Smooth muscle cell (in vitro differentiated cells): Measurements from ENCODE around the gene ASTN2. TPM values are rescaled to one million over a fixed set of nuclear protein-coding genes. Genes with fewer than 3 reads are reported as not detected.

Experiments
- DNase-seq: peaks from one replicate; lab custom pipeline; 2025; ENCODE audit not compliant: unreplicated experiment; lab: John Stamatoyannopoulos, UW
- H2AFZ ChIP-seq: fragments of 200-600 bp; sonication (generic); 2 replicates; pipeline ENCODE4 v1.6.0; 2016; ENCODE audit warnings: antibody characterized with exemption, low read depth, mild to moderate bottlenecking
- H3F3A ChIP-seq: fragments of 200-600 bp; sonication (generic); 2 replicates; pipeline ENCODE4 v1.6.0; 2017; ENCODE audit warnings: antibody characterized with exemption, low read depth
- H3K27ac ChIP-seq: fragments of 200-600 bp; sonication (generic); 2 replicates; pipeline ENCODE4 v1.5.1; 2016; ENCODE audit warnings: low read depth, mild to moderate bottlenecking
- H3K27me3 ChIP-seq: fragments of 200-600 bp; sonication (generic); 2 replicates; pipeline ENCODE4 v1.6.1; 2016; ENCODE audit warnings: low read depth, mild to moderate bottlenecking
- H3K36me3 ChIP-seq: fragments of 200-600 bp; sonication (generic); 2 replicates; pipeline ENCODE4 v1.5.1; 2016; ENCODE audit warnings: low read depth
- H3K4me1 ChIP-seq: fragments of 200-600 bp; sonication (generic); 2 replicates; pipeline ENCODE4 v1.5.1; 2016; ENCODE audit warnings: low read depth
- H3K4me2 ChIP-seq: fragments of 200-600 bp; sonication (generic); 2 replicates; pipeline ENCODE4 v1.6.0; 2016; ENCODE audit warnings: mild to moderate bottlenecking
- H3K4me3 ChIP-seq: fragments of 200-600 bp; sonication (generic); 2 replicates; pipeline ENCODE4 v1.5.1; 2016; ENCODE audit warnings: mild to moderate bottlenecking
- H3K79me2 ChIP-seq: fragments of 200-600 bp; sonication (generic); 2 replicates; pipeline ENCODE4 v1.6.0; 2016; ENCODE audit warnings: low read depth, mild to moderate bottlenecking
- H3K9ac ChIP-seq: fragments of 200-600 bp; sonication (generic); 2 replicates; pipeline ENCODE4 v1.6.0; 2016; ENCODE audit warnings: low read depth
- H3K9me3 ChIP-seq: fragments of 200-600 bp; sonication (generic); replicated peaks from 2 replicates; pipeline ENCODE4 v1.5.1; 2016; ENCODE audit warnings: low read depth
- H4K20me1 ChIP-seq: fragments of 200-600 bp; sonication (generic); 2 replicates; pipeline ENCODE4 v1.6.0; 2016; ENCODE audit warnings: low read depth
- WGBS: methylation state at CpG from one replicate; pipeline ENCODE4 v1.1.7; 2016; ENCODE audit warnings: low lambda C conversion rate; 5-methylcytosine and 5-hydroxymethylcytosine counted together
- polyA plus RNA-seq: library from polyadenylated mRNA; unstranded; fragments of >200 nt; fragmentation: Nextera tagmentation; extraction: Ambion mirVana; gene quantifications from 2 replicates; pipeline ENCODE4 v1.2.1, GENCODE V29; 2016
- total RNA-seq: library from RNA; depleted of rRNA; stranded (reverse); fragments of >200 nt; gene quantifications from 2 replicates; pipeline ENCODE4 v1.2.3, GENCODE V29; 2014
- TF ChIP-seq, protein P1 (sequence below): fragments of 200-600 bp; sonication (generic); IDR thresholded peaks from 2 replicates; pipeline ENCODE4 v1.5.1; 2017; ENCODE audit warnings: borderline replicate concordance, mild to moderate bottlenecking, antibody characterized with exemption; ENCODE audit not compliant: insufficient read depth, poor library complexity, severe bottlenecking

ASTN2 gene
- total and polyA plus RNA-seq, 2 experiments from 2014 or later, result 6.5 to 6.7 TPM

DNA sequence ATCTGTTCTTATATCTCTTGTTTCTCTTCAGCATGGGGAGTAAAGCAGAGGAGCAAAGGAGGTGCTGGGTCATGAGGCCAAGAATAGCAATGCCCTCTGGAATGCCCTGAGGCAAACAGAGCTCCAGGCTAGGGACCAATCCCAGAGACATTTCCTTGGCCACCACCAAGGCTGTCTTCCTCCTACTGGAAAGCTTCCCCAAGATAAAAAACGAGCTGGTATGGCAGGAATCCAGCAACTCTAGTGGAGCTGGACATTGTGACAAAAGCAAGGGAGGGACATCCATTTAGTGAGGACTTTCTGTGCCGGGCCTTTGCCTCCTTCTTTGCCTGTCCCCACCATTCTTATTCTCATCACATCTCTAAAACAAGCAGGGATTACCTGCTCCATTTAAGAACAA, 161.6 kb downstream of the ASTN2 start:
- Histone ChIP-seq H3K4me1 (no peaks in the 10 kb centered on the region), H3K36me3 (no peaks in the 10 kb centered on the region), H3F3A (no peaks in the 10 kb centered on the region), H3K4me2 (no peak overlapping the region), H2AFZ (no peak overlapping the region), H4K20me1 (no peaks in the 10 kb centered on the region), H3K79me2 (no peaks in the 10 kb centered on the region), H3K4me3 (no peak overlapping the region), H3K27ac (no peak overlapping the region), H3K9ac (no peak overlapping the region), H3K9me3 (no peaks in the 10 kb centered on the region), H3K27me3 (peaks cover 7% of the 10 kb centered on the region)
- no peak for DNase-seq
- 47% methylated on average over 2 of the region's 2 CpGs for WGBS
- TF ChIP-seq, protein P1, sequence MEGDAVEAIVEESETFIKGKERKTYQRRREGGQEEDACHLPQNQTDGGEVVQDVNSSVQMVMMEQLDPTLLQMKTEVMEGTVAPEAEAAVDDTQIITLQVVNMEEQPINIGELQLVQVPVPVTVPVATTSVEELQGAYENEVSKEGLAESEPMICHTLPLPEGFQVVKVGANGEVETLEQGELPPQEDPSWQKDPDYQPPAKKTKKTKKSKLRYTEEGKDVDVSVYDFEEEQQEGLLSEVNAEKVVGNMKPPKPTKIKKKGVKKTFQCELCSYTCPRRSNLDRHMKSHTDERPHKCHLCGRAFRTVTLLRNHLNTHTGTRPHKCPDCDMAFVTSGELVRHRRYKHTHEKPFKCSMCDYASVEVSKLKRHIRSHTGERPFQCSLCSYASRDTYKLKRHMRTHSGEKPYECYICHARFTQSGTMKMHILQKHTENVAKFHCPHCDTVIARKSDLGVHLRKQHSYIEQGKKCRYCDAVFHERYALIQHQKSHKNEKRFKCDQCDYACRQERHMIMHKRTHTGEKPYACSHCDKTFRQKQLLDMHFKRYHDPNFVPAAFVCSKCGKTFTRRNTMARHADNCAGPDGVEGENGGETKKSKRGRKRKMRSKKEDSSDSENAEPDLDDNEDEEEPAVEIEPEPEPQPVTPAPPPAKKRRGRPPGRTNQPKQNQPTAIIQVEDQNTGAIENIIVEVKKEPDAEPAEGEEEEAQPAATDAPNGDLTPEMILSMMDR, result no peak

DNA sequence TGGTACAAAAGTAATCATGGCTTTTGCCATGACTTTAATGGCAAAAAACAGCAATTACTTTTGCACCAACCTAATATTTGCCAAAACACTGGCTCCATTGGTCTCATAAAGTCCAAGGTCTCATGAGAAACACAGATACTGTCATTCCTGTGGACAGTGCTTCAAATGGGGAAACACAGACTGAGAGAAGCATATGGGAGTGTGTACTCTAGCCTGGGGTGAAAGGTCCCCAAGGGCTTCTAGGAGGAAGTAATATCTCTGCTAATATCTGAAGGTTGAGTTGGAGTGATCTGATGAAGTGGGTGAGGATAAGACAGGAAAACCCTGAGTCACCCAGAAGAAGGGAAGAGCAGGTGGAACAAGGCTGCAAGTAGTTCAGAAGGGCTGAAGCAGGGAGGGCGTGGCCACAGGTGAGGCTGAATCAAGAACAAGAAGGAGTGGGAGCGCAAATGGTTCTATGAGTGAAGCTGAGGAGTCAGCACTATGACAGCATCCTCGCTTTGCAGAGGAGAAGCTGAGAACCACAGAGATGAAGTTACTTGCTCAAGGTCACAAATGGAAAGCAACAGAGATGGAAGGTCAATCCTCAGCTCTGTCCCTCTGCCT, 164.1 kb downstream of the ASTN2 start:
- H2AFZ ChIP-seq, result no peak overlapping the region
- H3F3A ChIP-seq, result no peaks in the 10 kb centered on the region
- no peak overlapping the region for H3K27ac ChIP-seq
- H4K20me1 ChIP-seq, result no peaks in the 10 kb centered on the region
- no peaks in the 10 kb centered on the region for H3K36me3 ChIP-seq
- no peaks in the 10 kb centered on the region for H3K79me2 ChIP-seq
- H3K4me2 ChIP-seq, result no peak overlapping the region
- H3K9ac ChIP-seq, result no peak overlapping the region
- H3K4me3 ChIP-seq, result no peak overlapping the region
- WGBS, result 91% methylated on average over 3 of the region's 3 CpGs
- TF ChIP-seq, protein P1, result no peak
- no peak for DNase-seq
- H3K9me3 ChIP-seq, result no peaks in the 10 kb centered on the region
- H3K27me3 ChIP-seq, result peaks cover 7% of the 10 kb centered on the region
- H3K4me1 ChIP-seq, result no peaks in the 10 kb centered on the region

DNA sequence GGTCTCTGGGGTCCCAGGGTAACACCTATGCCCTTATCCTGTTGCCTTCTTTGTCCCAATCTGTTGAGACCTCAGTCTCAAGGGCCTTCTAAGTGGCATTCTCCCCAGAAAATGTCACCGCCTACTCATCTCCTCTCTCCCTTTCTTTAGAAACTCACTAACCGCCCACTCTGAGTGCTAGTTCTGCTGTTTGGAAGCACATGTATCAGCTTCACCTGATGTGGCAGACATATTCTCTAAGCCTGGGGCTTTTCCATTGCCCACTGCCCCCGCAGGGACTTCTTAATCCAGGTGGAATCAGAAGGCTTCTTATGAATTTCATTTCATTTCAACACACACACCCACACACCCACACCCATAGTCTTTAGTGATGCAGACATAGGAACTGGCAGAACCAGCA, 165.1 kb downstream of the ASTN2 start:
- H3K36me3 ChIP-seq, result no peaks in the 10 kb centered on the region
- TF ChIP-seq, protein P1, result no peak
- no peak overlapping the region for H3K9ac ChIP-seq
- no peaks in the 10 kb centered on the region for H3K9me3 ChIP-seq
- peaks cover 7% of the 10 kb centered on the region for H3K27me3 ChIP-seq
- H3K27ac ChIP-seq, result no peak overlapping the region
- no peaks in the 10 kb centered on the region for H3K4me1 ChIP-seq
- 88% methylated on average over 3 of the region's 3 CpGs for WGBS
- DNase-seq, result no peak
- no peaks in the 10 kb centered on the region for H3F3A ChIP-seq
- no peak overlapping the region for H2AFZ ChIP-seq
- H4K20me1 ChIP-seq, result no peaks in the 10 kb centered on the region
- no peak overlapping the region for H3K4me3 ChIP-seq
- H3K4me2 ChIP-seq, result no peak overlapping the region
- H3K79me2 ChIP-seq, result no peaks in the 10 kb centered on the region

DNA sequence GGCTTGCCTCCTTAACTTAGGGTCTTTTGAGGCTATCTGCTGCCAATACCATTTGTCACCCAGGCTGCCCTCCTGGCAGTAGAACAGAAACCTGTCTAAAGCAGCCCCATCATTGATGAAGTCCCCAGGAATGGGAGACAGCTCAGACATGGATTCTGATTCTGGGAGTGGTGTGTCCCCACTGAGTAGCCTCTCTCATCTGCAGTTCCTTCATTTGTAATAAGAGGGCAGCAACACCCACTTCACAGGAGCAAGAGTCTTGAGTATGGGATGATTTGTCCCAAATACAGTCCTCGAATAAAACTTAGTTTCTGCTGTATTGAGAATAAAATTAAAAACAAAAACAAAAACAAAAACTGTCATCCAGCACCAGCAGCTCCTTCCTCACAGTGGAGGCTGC, 167.6 kb downstream of the ASTN2 start:
- Histone ChIP-seq H3F3A (no peaks in the 10 kb centered on the region), H3K27ac (no peak overlapping the region), H3K79me2 (no peaks in the 10 kb centered on the region), H3K36me3 (no peaks in the 10 kb centered on the region), H3K4me3 (no peak overlapping the region), H3K4me2 (no peak overlapping the region), H4K20me1 (no peaks in the 10 kb centered on the region), H3K4me1 (no peaks in the 10 kb centered on the region), H2AFZ (no peak overlapping the region), H3K27me3 (peaks cover 7% of the 10 kb centered on the region), H3K9me3 (no peaks in the 10 kb centered on the region), H3K9ac (no peak overlapping the region)
- WGBS, result 63% methylated on average over 1 of the region's 1 CpG
- no peak for DNase-seq
- TF ChIP-seq, protein P1, result peak; percentile 39
